Measurements from ENCODE around the gene PRCD. TPM values are rescaled to one million over a fixed set of nuclear protein-coding genes. Genes with fewer than 3 reads are reported as not detected.

Gene PRCD
- total RNA-seq, 1 donor from 2014 or later: 0.54 TPM

GRCh38 chr17:76584427-76585032 is 44.7 kb downstream of the PRCD start:
- Mint-ChIP-seq H3K27me3 (ENCODE audit: unreplicated experiment) (peaks cover 28% of the 10 kb centered on the region), H3K4me3 (ENCODE audit: unreplicated experiment) (peak overlapping the region; percentile 25), H3K9me3 (ENCODE audit: unreplicated experiment) (no peaks in the 10 kb centered on the region), H3K27ac (ENCODE audit: unreplicated experiment) (no peak overlapping the region), H3K36me3 (ENCODE audit: low read depth, unreplicated experiment) (peaks cover 11% of the 10 kb centered on the region), H3K4me1 (ENCODE audit: unreplicated experiment) (no peaks in the 10 kb centered on the region)
- TF ChIP-seq CTCF (IDR thresholded peaks at IDR 0.05; ENCODE audit: unreplicated experiment): no peak
- DNase-seq (ENCODE audit: low spot score): no peak

- TF ChIP-seq CTCF (IDR thresholded peaks at IDR 0.05; ENCODE audit: unreplicated experiment): no peak
- H3K27me3 Mint-ChIP-seq (ENCODE audit: unreplicated experiment): peaks cover 28% of the 10 kb centered on the region
Measured at GRCh38 chr17:76585033-76585648, 45.3 kb downstream of the PRCD start.

GRCh38 chr17:76585649-76586593 is 46.1 kb downstream of the PRCD start, which contains the start of gene ST6GALNAC2:
Gene ST6GALNAC2, minus strand, starts transcription at chr17:76585860. Its CDS starts 52 bp downstream, at chr17:76585808.
- Mint-ChIP-seq H3K27me3 (ENCODE audit: unreplicated experiment) (peaks cover 28% of the 10 kb centered on the region), H3K9me3 (ENCODE audit: unreplicated experiment) (no peaks in the 10 kb centered on the region), H3K4me1 (ENCODE audit: unreplicated experiment) (no peaks in the 10 kb centered on the region), H3K36me3 (ENCODE audit: low read depth, unreplicated experiment) (peaks cover 11% of the 10 kb centered on the region), H3K27ac (ENCODE audit: unreplicated experiment) (no peak within 1 kb of the TSS), H3K4me3 (ENCODE audit: unreplicated experiment) (peak within 1 kb of the TSS; percentile 51)
- DNase-seq (ENCODE audit: low spot score): peak; percentile 49
- TF ChIP-seq CTCF (IDR thresholded peaks at IDR 0.05; ENCODE audit: unreplicated experiment): no peak

More at GRCh38 chr17:76585033-76585648, 45.3 kb downstream of the PRCD start:
- H3K4me1 Mint-ChIP-seq (ENCODE audit: unreplicated experiment): no peaks in the 10 kb centered on the region
- H3K27ac Mint-ChIP-seq (ENCODE audit: unreplicated experiment): no peak overlapping the region
- H3K4me3 Mint-ChIP-seq (ENCODE audit: unreplicated experiment): peak overlapping the region; percentile 51
- peak; percentile 30 for DNase-seq (ENCODE audit: low spot score)
- no peaks in the 10 kb centered on the region for H3K9me3 Mint-ChIP-seq (ENCODE audit: unreplicated experiment)
- H3K36me3 Mint-ChIP-seq (ENCODE audit: low read depth, unreplicated experiment): peaks cover 11% of the 10 kb centered on the region

- DNase-seq (ENCODE audit: low spot score): no peak
- no peaks in the 10 kb centered on the region for H3K4me1 Mint-ChIP-seq (ENCODE audit: unreplicated experiment)
- H3K9me3 Mint-ChIP-seq (ENCODE audit: unreplicated experiment): no peaks in the 10 kb centered on the region
- no peak for TF ChIP-seq CTCF (IDR thresholded peaks at IDR 0.05; ENCODE audit: unreplicated experiment)
- H3K27ac Mint-ChIP-seq (ENCODE audit: unreplicated experiment): no peak overlapping the region
- H3K36me3 Mint-ChIP-seq (ENCODE audit: low read depth, unreplicated experiment): peaks cover 11% of the 10 kb centered on the region
- H3K4me3 Mint-ChIP-seq (ENCODE audit: unreplicated experiment): peak overlapping the region; percentile 75
- peaks cover 28% of the 10 kb centered on the region for H3K27me3 Mint-ChIP-seq (ENCODE audit: unreplicated experiment)
Measured at GRCh38 chr17:76586741-76587487, 47.1 kb downstream of the PRCD start.

Data from endothelial cell (in vitro differentiated cells).